Activated CD4-positive, alpha-beta memory T cell treated with anti-CD3 and anti-CD28 coated beads for 36 hours (primary cell): Measurements from ENCODE around the gene CCR3. TPM values are rescaled to one million over a fixed set of nuclear protein-coding genes. Genes with fewer than 3 reads are reported as not detected.
A peak's percentile ranks its signal among the peaks of the same experiment; 100 is the strongest.

Experiments
- CTCF ChIA-PET: fragments of 350-600 bp; sonication (Branson Sonifier 250); formaldehyde crosslinking; loops from one replicate; lab custom pipeline; 2021; ENCODE audit warnings: antibody characterized with exemption, inconsistent platforms; lab: Charles Lee
- POLR2A ChIA-PET: fragments of 350-600 bp; sonication (Branson Sonifier 250); formaldehyde crosslinking; loops from one replicate; lab custom pipeline; 2021; ENCODE audit warnings: antibody characterized with exemption; lab: Charles Lee
- DNase-seq: peaks from one replicate; pipeline ENCODE4 v3.0.0-alpha.2; 2020
- H3K27ac Mint-ChIP-seq: one replicate; pipeline ENCODE4 v1.8.0; 2021; ENCODE audit warnings: mixed read lengths
- H3K27me3 Mint-ChIP-seq: one replicate; pipeline ENCODE4 v1.8.0; 2021; ENCODE audit warnings: mixed read lengths
- H3K36me3 Mint-ChIP-seq: one replicate; pipeline ENCODE4 v1.8.0; 2021; ENCODE audit warnings: mixed read lengths
- H3K4me1 Mint-ChIP-seq: one replicate; pipeline ENCODE4 v1.8.0; 2021; ENCODE audit warnings: low read depth, mixed read lengths
- H3K4me3 Mint-ChIP-seq: one replicate; pipeline ENCODE4 v1.8.0; 2021; ENCODE audit warnings: mild to moderate bottlenecking, mixed read lengths
- H3K9me3 Mint-ChIP-seq: one replicate; pipeline ENCODE4 v1.8.0; 2021; ENCODE audit warnings: mixed read lengths
- intact Hi-C: fragments of 100-400 bp; cut with micrococcal nuclease; formaldehyde crosslinking; loops from one replicate; pipeline ENCODE4 v1.15.1; 2023
- total RNA-seq, 2 experiments: library from RNA; stranded (reverse); gene quantifications; one replicate each; pipeline ENCODE4 v1.2.3, GENCODE V29; 2021

Gene CCR3
- total RNA-seq, 2 experiments from 2014 or later, result not detected

DNA sequence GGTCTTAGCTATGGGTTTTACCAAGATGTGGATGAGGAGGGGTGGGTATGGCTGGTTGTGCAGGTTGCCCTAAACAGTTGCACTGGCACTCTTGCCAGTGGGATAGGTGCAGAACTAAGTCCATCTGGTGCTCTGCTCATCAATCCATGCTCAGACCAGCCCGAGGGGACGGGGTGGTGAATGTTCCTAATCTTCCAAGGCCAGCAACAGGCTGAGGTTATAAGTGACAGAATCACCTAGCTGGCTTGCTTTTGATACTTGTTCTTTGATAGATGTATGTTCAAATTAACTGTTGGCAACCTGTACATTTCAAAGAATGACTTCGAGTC lies 58.2 kb downstream of the CCR3 start:
- peak overlapping the region; percentile 77 for H3K27ac Mint-ChIP-seq
- no peaks in the 10 kb centered on the region for H3K9me3 Mint-ChIP-seq
- CTCF ChIA-PET, result interaction anchor here (0.6 to 4.9 kb wide), 7 partner anchors 17 to 316 kb away, joined by 3 to 74 read pairs (median 3); partner anchors contain the start of gene CCR5
- POLR2A ChIA-PET, result interaction anchor here (0.7 to 3.5 kb wide), 12 partner anchors 16 to 357 kb away, joined by 3 to 36 read pairs (median 7); partner anchors contain the start of genes CCR1, CCR2, CCR5 and CXCR6
- H3K36me3 Mint-ChIP-seq, result no peaks in the 10 kb centered on the region
- no peak overlapping the region for H3K4me3 Mint-ChIP-seq
- H3K27me3 Mint-ChIP-seq, result peaks cover 8% of the 10 kb centered on the region
- no peak for DNase-seq
- intact Hi-C loops, result no loop called here
- H3K4me1 Mint-ChIP-seq, result peaks cover 70% of the 10 kb centered on the region

DNA sequence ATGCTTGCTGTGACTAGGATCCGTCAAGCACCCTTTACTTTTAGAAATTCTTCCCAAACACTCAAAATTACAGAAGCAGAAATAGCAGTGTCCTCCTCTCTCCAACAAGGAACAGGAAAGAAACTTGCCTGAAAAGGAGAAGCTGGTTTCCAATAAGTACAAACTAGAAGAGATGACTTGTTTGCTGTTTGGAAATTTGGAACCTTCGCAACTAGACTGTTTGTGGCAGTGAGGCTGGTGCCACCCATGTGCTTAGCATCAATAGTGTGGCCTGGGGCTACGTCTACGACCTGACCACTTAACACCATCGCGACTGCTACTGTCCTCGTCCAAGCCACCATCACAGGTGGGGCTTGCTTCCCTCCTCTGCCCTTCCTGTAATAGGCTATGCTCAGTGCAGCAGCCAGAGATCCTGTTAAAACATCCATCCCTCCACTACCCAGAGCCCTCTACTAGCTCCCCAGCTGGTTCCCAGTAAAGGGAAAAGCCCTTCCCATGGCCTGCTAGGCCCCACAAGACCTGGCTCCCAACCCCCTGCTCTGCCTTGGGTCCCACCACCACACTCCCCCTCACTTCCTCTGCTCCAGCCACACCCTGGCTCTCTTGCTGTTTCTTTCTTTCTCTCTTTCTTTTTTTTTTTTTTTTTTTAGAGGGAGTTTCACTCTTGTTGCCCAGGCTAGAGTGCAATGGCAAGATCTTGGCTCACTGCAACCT lies 59.0 kb downstream of the CCR3 start:
- intact Hi-C loops, result no loop called here
- Mint-ChIP-seq H3K9me3 (no peaks in the 10 kb centered on the region), H3K36me3 (no peaks in the 10 kb centered on the region), H3K27ac (peak overlapping the region; percentile 57), H3K27me3 (peaks cover 6% of the 10 kb centered on the region), H3K4me1 (peaks cover 65% of the 10 kb centered on the region), H3K4me3 (no peak overlapping the region)
- ChIA-PET POLR2A (interaction anchor here (1.0 to 3.5 kb wide), 3 partner anchors 17 to 305 kb away, joined by 3 to 31 read pairs (median 6); no protein-coding TSS in a partner anchor), CTCF (interaction anchor here (2.5 to 4.9 kb wide), 3 partner anchors 25 to 69 kb away, joined by 10 to 74 read pairs (median 13); partner anchors contain the start of gene CCR5)
- no peak for DNase-seq

GRCh38 chr3:46303240-46303639 lies 61.0 kb downstream of the CCR3 start:
- intact Hi-C loops, result no loop called here
- H3K27me3 Mint-ChIP-seq, result peaks cover 5% of the 10 kb centered on the region
- ChIA-PET CTCF (interaction anchor here (1.7 to 2.5 kb wide), 2 partner anchors 27 to 66 kb away, joined by 9 to 10 read pairs; no protein-coding TSS in a partner anchor), POLR2A (no interaction called here)
- no peaks in the 10 kb centered on the region for H3K9me3 Mint-ChIP-seq
- H3K4me1 Mint-ChIP-seq, result peaks cover 45% of the 10 kb centered on the region
- no peak overlapping the region for H3K4me3 Mint-ChIP-seq
- no peak for DNase-seq
- H3K36me3 Mint-ChIP-seq, result no peaks in the 10 kb centered on the region
- no peak overlapping the region for H3K27ac Mint-ChIP-seq

DNA sequence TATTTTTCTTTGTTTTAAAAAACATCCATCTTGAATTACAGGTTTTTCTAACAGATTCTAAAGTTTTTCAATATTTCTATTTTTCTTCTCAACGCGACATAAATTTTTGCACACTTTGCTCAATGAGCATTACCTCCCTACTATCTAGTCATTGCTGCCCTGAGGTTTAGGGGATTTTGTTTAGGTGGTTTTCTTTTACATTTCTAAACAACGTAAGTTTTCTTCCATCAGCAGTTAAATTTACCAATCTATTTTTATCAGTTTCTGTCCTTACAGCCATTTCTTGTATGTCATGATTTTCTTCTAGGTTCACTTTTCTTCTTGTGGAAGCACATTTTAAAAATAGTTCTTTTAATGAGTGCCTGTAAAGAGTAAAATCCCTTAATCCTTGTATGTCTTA lies 62.5 kb downstream of the CCR3 start:
- peaks cover 30% of the 10 kb centered on the region for H3K4me1 Mint-ChIP-seq
- POLR2A ChIA-PET, result no interaction called here
- intact Hi-C loops, result no loop called here

GRCh38 chr3:46312991-46313390 lies 70.7 kb downstream of the CCR3 start:
- no peak for DNase-seq
- CTCF ChIA-PET, result interaction anchor here (0.9 kb wide), 1 partner anchor 55 kb away, joined by 3 read pairs; no protein-coding TSS in a partner anchor
- Mint-ChIP-seq H3K4me1 (no peaks in the 10 kb centered on the region), H3K27me3 (peaks cover 12% of the 10 kb centered on the region), H3K9me3 (peaks cover 9% of the 10 kb centered on the region), H3K36me3 (peaks cover 7% of the 10 kb centered on the region), H3K27ac (no peak overlapping the region), H3K4me3 (no peak overlapping the region)
- intact Hi-C loops, result no loop called here
- POLR2A ChIA-PET, result no interaction called here

More for the DNA sequence above, 62.5 kb downstream of the CCR3 start:
- Mint-ChIP-seq H3K4me3 (no peak overlapping the region), H3K9me3 (no peaks in the 10 kb centered on the region), H3K27me3 (peaks cover 5% of the 10 kb centered on the region), H3K36me3 (peaks cover 2% of the 10 kb centered on the region), H3K27ac (no peak overlapping the region)
- no peak for DNase-seq
- CTCF ChIA-PET, result interaction anchor here (1.7 kb wide), 1 partner anchor 64 kb away, joined by 9 read pairs; no protein-coding TSS in a partner anchor

GRCh38 chr3:46314517-46314916 lies 72.3 kb downstream of the CCR3 start:
- ChIA-PET CTCF (interaction anchor here (4.5 kb wide), 1 partner anchor 54 kb away, joined by 15 read pairs; no protein-coding TSS in a partner anchor), POLR2A (no interaction called here)
- no peak for DNase-seq
- H3K36me3 Mint-ChIP-seq, result peaks cover 5% of the 10 kb centered on the region
- H3K9me3 Mint-ChIP-seq, result peaks cover 9% of the 10 kb centered on the region
- H3K27ac Mint-ChIP-seq, result no peak overlapping the region
- H3K4me1 Mint-ChIP-seq, result no peaks in the 10 kb centered on the region
- peaks cover 12% of the 10 kb centered on the region for H3K27me3 Mint-ChIP-seq
- intact Hi-C loops, result loop anchor here (2.0 kb wide), 1 partner anchor 20 kb away; no protein-coding TSS in a partner anchor
- H3K4me3 Mint-ChIP-seq, result no peak overlapping the region

GRCh38 chr3:46316206-46316605 lies 73.9 kb downstream of the CCR3 start:
- peaks cover 9% of the 10 kb centered on the region for H3K9me3 Mint-ChIP-seq
- no peak overlapping the region for H3K4me3 Mint-ChIP-seq
- POLR2A ChIA-PET, result no interaction called here
- CTCF ChIA-PET, result interaction anchor here (2.0 to 4.5 kb wide), 2 partner anchors 53 to 101 kb away, joined by 4 to 15 read pairs; no protein-coding TSS in a partner anchor
- peaks cover 5% of the 10 kb centered on the region for H3K27me3 Mint-ChIP-seq
- intact Hi-C loops, result no loop called here
- H3K27ac Mint-ChIP-seq, result no peak overlapping the region
- DNase-seq, result no peak
- H3K4me1 Mint-ChIP-seq, result no peaks in the 10 kb centered on the region
- peaks cover 5% of the 10 kb centered on the region for H3K36me3 Mint-ChIP-seq

Other genes starting within 250 kb of the CCR3 start
- 10 to 100 TPM; 13.7 to 14.0 TPM for gene FYCO1, start 246.6 kb upstream of the CCR3 start, total RNA-seq
- under 1 TPM in 1 of 2 experiments, not detected in 1; 0.05 TPM for gene XCR1, start 215.0 kb upstream of the CCR3 start, total RNA-seq
- 1 to 10 TPM in 1 of 2 experiments, under 1 TPM in 1; 0.80 to 1.3 TPM for gene CCR1, start 34.1 kb upstream of the CCR3 start, total RNA-seq
- 1 to 10 TPM; 2.2 TPM for gene CCR2, start 111.7 kb downstream of the CCR3 start, total RNA-seq
- 1 to 10 TPM; 2.0 to 2.1 TPM for gene CCR5, start 128.5 kb downstream of the CCR3 start, total RNA-seq
- 1 to 10 TPM; 1.3 to 1.4 TPM for gene CCRL2, start 164.8 kb downstream of the CCR3 start, total RNA-seq
- not detected for gene LTF, start 222.4 kb downstream of the CCR3 start, total RNA-seq